Upper lobe of left lung (tissue), 6 donors: ENCODE results near the gene BEST1. TPM values are rescaled to one million over a fixed set of nuclear protein-coding genes. Genes with fewer than 3 reads are reported as not detected.

Source experiments
- ATAC-seq, 2 donors: fragments of 200-7000 bp; cut with Tn5 transposase; one replicate each; pipeline ENCODE4 v1.9.1; 2022; ENCODE audit warnings: mild to moderate bottlenecking in 2 of 2, moderate library complexity in 2 of 2; ENCODE audit not compliant: low FRiP score in 2 of 2
- DNase-seq, 2 donors: peaks; one replicate each; pipeline ENCODE4 v3.0.0-alpha.2; 2019 to 2020
- H3K27ac ChIP-seq, 4 donors: fragments of 200-600 bp; sonication (generic); one replicate each; pipeline ENCODE4 v1.5.1; 2016 to 2019
- H3K27me3 ChIP-seq, 4 donors: fragments of 200-600 bp; sonication (generic); one replicate each; pipeline ENCODE4 v1.5.1; 2017 to 2019
- H3K36me3 ChIP-seq, 4 donors: fragments of 200-600 bp; sonication (generic); one replicate each; pipeline ENCODE4 v1.5.1; 2016 to 2019
- H3K4me1 ChIP-seq, 4 donors: fragments of 200-600 bp; sonication (generic); one replicate each; pipeline ENCODE4 v1.5.1; 2018 to 2019
- H3K4me3 ChIP-seq, 4 donors: fragments of 200-600 bp; sonication (generic); one replicate each; pipeline ENCODE4 v1.5.1; 2017 to 2019; ENCODE audit warnings: mild to moderate bottlenecking in 2 of 4, moderate library complexity in 1 of 4
- H3K9me3 ChIP-seq, 4 donors: fragments of 200-600 bp; sonication (generic); one replicate each; pipeline ENCODE4 v1.5.1; 2018 to 2019
- EP300 ChIP-seq, 4 donors: sonication (generic); formaldehyde crosslinking; IDR thresholded peaks; one replicate each; pipeline ENCODE4 v1.5.1; 2017; ENCODE audit warnings: antibody characterized with exemption in 4 of 4, control low read depth in 2 of 4
- POLR2A ChIP-seq, 4 donors: fragments of 450-650 bp; IDR thresholded peaks; one replicate each; pipeline ENCODE4 v1.5.1; 2016 to 2017; ENCODE audit warnings: antibody characterized with exemption in 4 of 4, mild to moderate bottlenecking in 2 of 4
- POLR2AphosphoS5 ChIP-seq, 2 donors: sonication (generic); formaldehyde crosslinking; IDR thresholded peaks; one replicate each; pipeline ENCODE4 v1.5.1; 2017; ENCODE audit warnings: antibody characterized with exemption in 2 of 2
- WGBS, 2 donors: methylation state at CpG; one replicate each; pipeline ENCODE4 v1.1.5; 2017 to 2018; 5-methylcytosine and 5-hydroxymethylcytosine counted together
- total RNA-seq, 6 donors: library from RNA; depleted of rRNA in 4 of 6; stranded (reverse); fragments of >200 nt in 4 of 6; gene quantifications; one replicate each; pipeline versions ENCODE4 v1.1.0 to v1.2.1, GENCODE V29; 2016 to 2021
- TF ChIP-seq, protein P1 (sequence below), 6 experiments: fragments of 450-650 bp in 4 of 6; fragments of 200-600 bp in 2 of 6; sonication (generic) in 2 of 6; IDR thresholded peaks; one replicate each; pipeline ENCODE4 v1.5.1; 2016 to 2019; ENCODE audit warnings: antibody characterized with exemption in 6 of 6
- donor health status: DM: no; HTN: no; CAD: no; lungs with moderate emphysema.
- donor health status: DM: no; HTN: yes; CAD: no; lungs with severe emphysema.

The BEST1 gene
- total RNA-seq, 6 donors from 2014 or later, result 6.5 to 18.9 (median 10.4) TPM

- Histone ChIP-seq H3K27me3 (no peaks in the 10 kb centered on the region), H3K4me3 (no peak overlapping the region), H3K27ac (peak overlapping the region; percentile 98 to 99 (median 99)), H3K9me3 (no peaks in the 10 kb centered on the region), H3K36me3 (peaks cover 2 to 14% (median 9%) of the 10 kb centered on the region in 4 donors), H3K4me1 (peaks cover 64 to 78% (median 65%) of the 10 kb centered on the region in 4 donors)
- TF ChIP-seq POLR2A (IDR thresholded peaks at IDR 0.05), result peak in 1 of 4 donors; percentile 70
- TF ChIP-seq EP300 (IDR thresholded peaks at IDR 0.05), result peak in 1 of 4 donors; percentile 79
- TF ChIP-seq, protein P1, sequence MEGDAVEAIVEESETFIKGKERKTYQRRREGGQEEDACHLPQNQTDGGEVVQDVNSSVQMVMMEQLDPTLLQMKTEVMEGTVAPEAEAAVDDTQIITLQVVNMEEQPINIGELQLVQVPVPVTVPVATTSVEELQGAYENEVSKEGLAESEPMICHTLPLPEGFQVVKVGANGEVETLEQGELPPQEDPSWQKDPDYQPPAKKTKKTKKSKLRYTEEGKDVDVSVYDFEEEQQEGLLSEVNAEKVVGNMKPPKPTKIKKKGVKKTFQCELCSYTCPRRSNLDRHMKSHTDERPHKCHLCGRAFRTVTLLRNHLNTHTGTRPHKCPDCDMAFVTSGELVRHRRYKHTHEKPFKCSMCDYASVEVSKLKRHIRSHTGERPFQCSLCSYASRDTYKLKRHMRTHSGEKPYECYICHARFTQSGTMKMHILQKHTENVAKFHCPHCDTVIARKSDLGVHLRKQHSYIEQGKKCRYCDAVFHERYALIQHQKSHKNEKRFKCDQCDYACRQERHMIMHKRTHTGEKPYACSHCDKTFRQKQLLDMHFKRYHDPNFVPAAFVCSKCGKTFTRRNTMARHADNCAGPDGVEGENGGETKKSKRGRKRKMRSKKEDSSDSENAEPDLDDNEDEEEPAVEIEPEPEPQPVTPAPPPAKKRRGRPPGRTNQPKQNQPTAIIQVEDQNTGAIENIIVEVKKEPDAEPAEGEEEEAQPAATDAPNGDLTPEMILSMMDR (IDR thresholded peaks at IDR 0.05), result no peak
- TF ChIP-seq POLR2AphosphoS5 (IDR thresholded peaks at IDR 0.05), result peak in 1 of 2 donors; percentile 44
- DNase-seq (no peak), ATAC-seq (no peak)
- WGBS, 2 donors, result 82 to 84% methylated on average over 2 of the region's 2 CpGs
Measured at GRCh38 chr11:61969838-61970662, 19.9 kb downstream of the BEST1 start.

GRCh38 chr11:61971248-61972111, 21.3 kb downstream of the BEST1 start:
- H3K36me3 ChIP-seq, result peaks cover 0 to under 1% (median 0%) of the 10 kb centered on the region in 4 donors
- H3K27me3 ChIP-seq, result no peaks in the 10 kb centered on the region
- H3K9me3 ChIP-seq, result no peaks in the 10 kb centered on the region
- H3K4me1 ChIP-seq, result peaks cover 72 to 81% (median 74%) of the 10 kb centered on the region in 4 donors
- WGBS, 2 donors, result 25 to 27% methylated on average over 9 to 16 of the region's 16 CpGs
- peak overlapping the region in 2 of 4 donors; percentile 18 to 26 for H3K4me3 ChIP-seq
- peak overlapping the region; percentile 98 to 99 (median 99) for H3K27ac ChIP-seq
- TF ChIP-seq POLR2AphosphoS5 (IDR thresholded peaks at IDR 0.05) (peak; percentile 92), EP300 (IDR thresholded peaks at IDR 0.05) (peak in 3 of 4 donors; percentile 20 to 97 (median 52)), POLR2A (IDR thresholded peaks at IDR 0.05) (peak in 3 of 4 donors; percentile 58 to 77 (median 60))
- TF ChIP-seq, protein P1 (IDR thresholded peaks at IDR 0.05), result peak in 1 of 6 experiments; percentile 5
- peak; percentile 78 to 89 for ATAC-seq
- DNase-seq, result peak; percentile 90 to 99

- peaks cover 78 to 86% (median 80%) of the 10 kb centered on the region in 4 donors for H3K4me1 ChIP-seq
- no peak for TF ChIP-seq EP300 (IDR thresholded peaks at IDR 0.05)
- no peak for TF ChIP-seq POLR2A (IDR thresholded peaks at IDR 0.05)
- TF ChIP-seq, protein P1 (IDR thresholded peaks at IDR 0.05), result no peak
- no peak for TF ChIP-seq POLR2AphosphoS5 (IDR thresholded peaks at IDR 0.05)
- ATAC-seq (no peak), DNase-seq (no peak)
- WGBS, 2 donors, result 22 to 30% methylated on average over 7 of the region's 7 CpGs
- peak overlapping the region in 2 of 4 donors; percentile 18 to 26 for H3K4me3 ChIP-seq
- no peaks in the 10 kb centered on the region for H3K36me3 ChIP-seq
- no peaks in the 10 kb centered on the region for H3K9me3 ChIP-seq
- H3K27me3 ChIP-seq, result no peaks in the 10 kb centered on the region
- H3K27ac ChIP-seq, result peak overlapping the region; percentile 98 to 99 (median 99)
Measured at GRCh38 chr11:61972112-61972671, 22.0 kb downstream of the BEST1 start.

GRCh38 chr11:61972672-61973475, 22.7 kb downstream of the BEST1 start:
- peak overlapping the region in 1 of 4 donors; percentile 26 for H3K4me3 ChIP-seq
- DNase-seq, result peak in 1 of 2 donors; percentile 79

More at GRCh38 chr11:61972672-61973475, 22.7 kb downstream of the BEST1 start:
- no peaks in the 10 kb centered on the region for H3K36me3 ChIP-seq
- no peaks in the 10 kb centered on the region for H3K9me3 ChIP-seq
- peak; percentile 35 to 53 for ATAC-seq
- H3K27ac ChIP-seq, result peak overlapping the region; percentile 98 to 99 (median 99)
- H3K4me1 ChIP-seq, result peaks cover 79 to 93% (median 85%) of the 10 kb centered on the region in 4 donors
- 31 to 36% methylated on average over 8 to 11 of the region's 11 CpGs for whole genome bisulfite sequencing, 2 donors
- H3K27me3 ChIP-seq, result no peaks in the 10 kb centered on the region
- TF ChIP-seq POLR2AphosphoS5 (IDR thresholded peaks at IDR 0.05) (peak; percentile 41 to 86), EP300 (IDR thresholded peaks at IDR 0.05) (peak in 3 of 4 donors; percentile 37 to 98 (median 86)), POLR2A (IDR thresholded peaks at IDR 0.05) (peak in 1 of 4 donors; percentile 49)
- TF ChIP-seq, protein P1 (IDR thresholded peaks at IDR 0.05), result no peak
